A673 (cell line): ENCODE measurements around the gene USP31.

ENCODE experiments used
- EZH2 ChIP-seq: fragments of 200-600 bp; sonication (generic); IDR thresholded peaks from 2 replicates; pipeline ENCODE4 v1.6.1; 2017; ENCODE audit warnings: borderline replicate concordance, low read depth, mild to moderate bottlenecking, mixed read lengths, antibody characterized with exemption, low read length; ENCODE audit not compliant: poor library complexity, severe bottlenecking
- TF ChIP-seq, protein P1 (sequence below): fragments of 300-800, 200-600 bp; sonication (generic); conservative IDR thresholded peaks from 2 replicates; pipeline ENCODE4 v1.5.1; 2017; ENCODE audit warnings: low read depth, mild to moderate bottlenecking, antibody characterized with exemption, low read length, moderate library complexity, mixed read lengths

DNA sequence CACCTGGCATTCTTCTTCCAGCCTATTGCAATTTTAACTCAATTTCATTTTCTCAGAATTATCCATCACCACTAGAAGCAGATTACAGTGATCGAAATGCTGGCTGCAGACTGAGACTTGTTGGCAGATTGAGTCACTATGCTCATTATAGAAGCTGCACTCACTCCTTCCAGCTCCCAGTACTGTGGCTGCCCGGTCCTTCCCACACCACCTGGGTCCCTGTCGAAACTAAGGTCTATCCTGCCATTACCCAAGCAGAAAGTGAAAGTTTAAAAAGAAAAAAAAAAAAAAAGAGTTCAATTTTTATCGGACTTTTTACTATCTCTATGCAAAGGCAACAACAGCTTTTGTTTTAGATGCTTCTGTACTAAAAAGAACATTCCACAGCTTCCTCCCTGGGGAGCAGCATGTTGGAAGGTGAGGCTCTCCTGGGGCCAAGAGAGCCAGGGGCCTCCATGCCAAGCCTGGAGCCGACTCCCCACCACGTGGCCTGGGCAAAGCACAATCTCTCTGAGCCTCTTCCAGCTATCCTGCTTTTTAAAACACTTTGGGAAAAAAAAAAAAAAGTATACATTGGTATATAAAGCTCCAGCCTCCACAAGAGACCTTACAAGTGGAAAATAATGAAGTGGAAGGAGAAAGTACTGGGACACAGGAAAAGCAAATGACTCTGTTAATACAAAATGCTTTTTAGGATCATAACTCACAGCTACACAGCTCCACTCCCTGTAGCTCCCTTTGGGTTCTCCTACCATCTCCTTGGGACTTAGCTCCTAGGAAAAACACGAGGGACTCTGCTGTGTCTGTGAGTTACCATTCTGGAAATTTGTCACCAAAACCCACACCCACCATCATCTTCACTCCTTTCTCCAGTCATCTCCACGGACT lies 77.8 kb downstream of the USP31 start:
- TF ChIP-seq, protein P1, sequence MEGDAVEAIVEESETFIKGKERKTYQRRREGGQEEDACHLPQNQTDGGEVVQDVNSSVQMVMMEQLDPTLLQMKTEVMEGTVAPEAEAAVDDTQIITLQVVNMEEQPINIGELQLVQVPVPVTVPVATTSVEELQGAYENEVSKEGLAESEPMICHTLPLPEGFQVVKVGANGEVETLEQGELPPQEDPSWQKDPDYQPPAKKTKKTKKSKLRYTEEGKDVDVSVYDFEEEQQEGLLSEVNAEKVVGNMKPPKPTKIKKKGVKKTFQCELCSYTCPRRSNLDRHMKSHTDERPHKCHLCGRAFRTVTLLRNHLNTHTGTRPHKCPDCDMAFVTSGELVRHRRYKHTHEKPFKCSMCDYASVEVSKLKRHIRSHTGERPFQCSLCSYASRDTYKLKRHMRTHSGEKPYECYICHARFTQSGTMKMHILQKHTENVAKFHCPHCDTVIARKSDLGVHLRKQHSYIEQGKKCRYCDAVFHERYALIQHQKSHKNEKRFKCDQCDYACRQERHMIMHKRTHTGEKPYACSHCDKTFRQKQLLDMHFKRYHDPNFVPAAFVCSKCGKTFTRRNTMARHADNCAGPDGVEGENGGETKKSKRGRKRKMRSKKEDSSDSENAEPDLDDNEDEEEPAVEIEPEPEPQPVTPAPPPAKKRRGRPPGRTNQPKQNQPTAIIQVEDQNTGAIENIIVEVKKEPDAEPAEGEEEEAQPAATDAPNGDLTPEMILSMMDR: no peak
- TF ChIP-seq EZH2: no peak
